Activated gamma-delta T cell (primary cell): ENCODE data around the gene NKG7.
"Not testable (repeated sequence)": the region's sequence is repeated elsewhere in the genome, so short reads cannot be mapped to it uniquely, and the experiment has no call there.

Experiments used
- DNase-seq: peaks from one replicate; lab custom pipeline; 2025; lab: John Stamatoyannopoulos, UW
- total RNA-seq, 2 donors: gene quantifications; one replicate each; lab custom pipeline; 2026; lab: John Stamatoyannopoulos, UW

Gene NKG7, protein sequence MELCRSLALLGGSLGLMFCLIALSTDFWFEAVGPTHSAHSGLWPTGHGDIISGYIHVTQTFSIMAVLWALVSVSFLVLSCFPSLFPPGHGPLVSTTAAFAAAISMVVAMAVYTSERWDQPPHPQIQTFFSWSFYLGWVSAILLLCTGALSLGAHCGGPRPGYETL
- 118 to 278 reads per million in 2 donors for total RNA-seq

DNA sequence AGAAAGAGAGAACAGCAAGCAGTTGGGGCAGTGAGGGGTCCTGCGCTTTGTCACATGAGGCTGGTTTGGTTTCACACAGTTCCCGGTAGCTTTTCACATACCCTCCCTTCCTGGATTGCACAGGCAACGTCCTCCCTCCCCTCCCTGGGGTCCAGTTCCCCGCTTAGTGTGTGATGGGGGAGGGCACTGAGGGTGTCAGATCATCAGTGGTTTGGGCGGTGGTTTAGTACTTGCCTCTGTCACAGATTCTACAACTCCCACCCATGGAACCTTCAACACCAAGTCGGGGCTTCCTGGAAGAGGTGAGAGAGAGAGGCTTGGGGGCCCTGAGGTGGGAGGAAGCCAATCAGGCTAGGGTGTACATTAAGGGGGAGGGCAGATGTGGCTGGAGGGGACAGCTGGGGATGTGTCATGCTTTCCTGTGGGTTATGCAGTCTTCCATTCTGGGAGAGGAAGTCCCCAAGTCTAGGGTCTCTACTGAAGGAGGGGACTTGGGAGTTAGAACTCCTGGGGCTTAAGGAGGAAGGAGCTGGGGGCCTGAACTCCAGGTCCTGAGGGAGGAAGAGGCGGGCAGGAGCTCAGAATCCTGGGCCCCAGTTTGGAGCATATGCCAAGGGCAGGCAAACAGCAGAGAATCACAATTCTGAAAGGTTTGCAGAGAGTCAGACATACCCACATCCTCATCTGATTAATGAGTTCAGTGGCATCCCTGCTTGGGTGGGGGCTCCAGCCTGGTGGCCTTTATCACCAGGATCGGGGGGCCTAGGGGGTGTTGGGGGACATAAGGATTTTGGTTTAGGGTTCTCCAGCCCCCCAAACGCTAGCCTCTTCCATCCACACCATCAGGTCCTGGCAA lies at the start of gene NKG7:
NKG7 (minus strand) TSS at position 6 of the 856 bp plus-strand sequence. CDS start 119 bp downstream, outside the sequence.
- DNase-seq = no peak

- DNase-seq = peak; percentile 59
These were observed 49.6 kb upstream of the NKG7 start for GRCh38 chr19:51422053-51422448.

- no peak for DNase-seq
These were observed 49.0 kb upstream of the NKG7 start for GRCh38 chr19:51421229-51422052.

- DNase-seq = not testable (repeated sequence)
These were observed 48.1 kb upstream of the NKG7 start for GRCh38 chr19:51420511-51420910.

DNA sequence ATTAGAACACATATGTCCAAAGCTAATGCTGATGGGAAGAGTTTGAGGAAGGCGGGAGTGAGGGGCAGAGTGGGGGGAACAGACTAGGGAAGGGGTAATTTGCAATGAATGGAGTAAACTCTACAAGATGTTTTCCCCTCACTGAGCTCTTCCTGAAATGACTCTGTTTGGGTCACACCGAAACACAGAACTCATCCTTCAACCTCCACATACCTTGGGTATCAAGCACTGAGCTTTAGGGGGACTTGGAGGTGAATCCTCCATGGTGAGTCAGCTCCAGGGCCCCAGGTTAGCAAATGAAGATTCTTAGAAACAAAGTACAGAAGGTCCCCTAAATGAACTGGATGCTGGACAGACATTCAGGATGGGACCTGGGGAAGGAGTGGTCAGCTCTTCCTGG lies 46.3 kb upstream of the NKG7 start:
- no peak for DNase-seq

DNA sequence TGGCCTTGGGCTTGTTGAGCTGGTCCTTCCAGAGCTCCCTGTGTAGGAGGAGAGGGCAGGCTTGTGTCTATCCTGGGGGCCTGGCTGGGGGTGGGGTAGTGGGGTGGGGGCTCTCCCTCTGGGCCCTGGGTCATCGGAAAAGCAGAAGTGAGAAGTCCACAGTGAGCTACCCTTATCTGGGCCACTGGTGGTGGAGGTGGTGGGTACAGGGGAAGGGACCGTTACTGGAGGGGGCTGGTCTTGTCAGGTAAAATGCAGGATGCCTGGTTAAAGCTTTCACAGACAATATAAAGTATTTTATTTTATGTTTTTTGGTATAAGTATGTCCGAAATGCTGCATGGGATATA lies 45.3 kb upstream of the NKG7 start:
- DNase-seq = no peak

DNA sequence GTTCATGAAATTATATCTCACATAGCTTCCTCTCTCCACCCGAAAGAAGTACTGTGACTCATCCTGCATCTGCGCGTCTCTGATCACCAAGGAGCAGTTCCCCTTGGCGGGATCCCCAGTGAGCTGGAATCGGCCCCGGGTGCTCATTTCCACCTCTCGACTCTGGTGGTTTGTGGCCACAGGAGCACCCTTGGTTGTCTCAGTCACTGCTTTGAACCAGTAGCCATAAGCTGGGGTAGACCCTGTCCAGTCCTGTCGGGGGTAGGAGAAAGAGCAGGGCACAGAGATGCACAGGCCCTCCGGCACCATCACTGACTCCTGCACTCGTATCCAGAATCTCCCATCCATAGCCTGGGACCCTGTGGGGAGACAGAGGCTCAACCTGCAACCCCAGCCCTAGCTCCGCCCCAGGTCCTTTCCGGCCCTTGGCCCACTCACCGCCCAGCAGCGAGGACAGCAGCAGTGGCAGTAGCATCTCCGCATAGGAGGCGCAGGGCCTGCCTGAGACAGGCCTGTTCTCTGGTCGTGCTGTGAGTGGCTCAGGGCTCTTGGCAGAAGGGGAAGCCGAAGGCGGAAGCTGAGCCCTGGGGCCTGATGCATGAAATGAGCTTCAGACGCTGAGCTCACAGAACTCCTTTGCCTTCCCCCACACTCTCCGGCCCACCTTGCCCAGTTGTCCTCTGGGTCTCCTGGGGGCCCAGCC lies 44.8 kb upstream of the NKG7 start, which contains the start of gene SIGLEC10:
SIGLEC10 (minus strand) TSS at position 536 of the 703 bp plus-strand sequence; CDS start at position 475, 61 bp downstream.
- DNase-seq = no peak

- not testable (repeated sequence) for DNase-seq
These were observed 44.0 kb upstream of the NKG7 start for GRCh38 chr19:51416422-51416821.

GRCh38 chr19:51415187-51415586 lies 42.7 kb upstream of the NKG7 start:
- DNase-seq = no peak

- DNase-seq = no peak
These were observed 38.7 kb upstream of the NKG7 start for GRCh38 chr19:51410950-51411748.

- no peak for DNase-seq
These were observed 35.2 kb upstream of the NKG7 start for GRCh38 chr19:51407511-51408131.

DNA sequence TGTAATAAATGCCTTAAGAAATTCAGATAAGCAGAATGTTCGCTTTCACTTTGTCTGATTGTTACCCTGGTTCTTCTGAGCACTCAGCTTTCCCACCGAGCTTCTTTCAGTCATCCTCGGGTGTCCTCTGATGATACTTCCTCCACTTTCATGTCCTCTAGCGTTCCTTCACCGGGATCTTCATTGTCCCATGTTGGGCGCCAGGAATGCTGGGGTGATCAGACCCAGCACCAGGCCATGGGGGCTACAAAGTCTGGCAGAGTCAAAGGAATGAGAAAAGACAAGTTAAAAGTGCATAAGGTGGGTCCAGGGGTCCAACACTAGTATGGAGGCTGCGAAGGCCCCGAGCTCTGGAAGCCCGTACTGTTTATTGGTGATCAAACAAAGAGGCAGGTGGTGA lies 29.7 kb upstream of the NKG7 start:
- no peak for DNase-seq

- not testable (repeated sequence) for DNase-seq
These were observed 27.5 kb upstream of the NKG7 start for GRCh38 chr19:51399936-51400335.

DNA sequence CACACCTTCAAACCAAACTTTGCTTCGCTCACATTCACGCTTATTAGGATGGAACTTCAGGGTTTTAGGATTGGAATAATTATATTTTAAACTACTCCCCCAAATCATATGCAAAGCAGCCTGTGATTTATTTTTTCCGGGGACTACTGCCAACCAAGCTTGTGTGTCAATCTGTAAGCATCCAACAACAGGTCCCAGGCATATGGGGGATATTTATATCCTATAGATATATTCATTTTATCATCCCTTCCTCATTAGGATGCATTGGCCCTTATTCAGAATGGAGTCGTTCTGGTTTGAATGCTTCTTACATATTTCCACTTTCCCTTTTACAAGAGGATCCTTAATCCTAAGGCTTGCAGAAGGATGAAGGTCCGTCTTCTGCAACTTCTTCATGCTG lies 26.8 kb upstream of the NKG7 start:
- no peak for DNase-seq

GRCh38 chr19:51398096-51398704 lies 25.7 kb upstream of the NKG7 start:
- DNase-seq = no peak

DNA sequence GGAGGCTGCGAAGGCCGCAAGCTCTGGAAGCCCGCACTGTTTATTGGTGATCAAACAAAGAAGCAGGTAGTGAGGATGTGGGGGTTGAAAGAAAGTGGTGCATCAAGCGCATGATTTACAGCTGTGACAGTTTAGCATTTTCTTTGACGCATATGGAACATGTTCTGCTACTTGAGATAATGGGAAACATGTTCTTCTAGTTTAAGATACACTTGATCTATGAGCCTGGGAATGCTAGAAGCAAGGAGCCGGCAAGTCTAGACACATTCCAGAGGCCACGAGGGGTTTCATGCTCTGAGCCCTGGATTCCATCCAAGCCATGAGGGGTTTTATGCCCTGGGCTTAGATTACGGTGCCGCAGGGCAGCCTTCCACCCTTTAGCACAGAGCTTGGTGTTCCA lies 25.0 kb upstream of the NKG7 start:
- not testable (repeated sequence) for DNase-seq

- DNase-seq = no peak
These were observed 23.7 kb upstream of the NKG7 start for GRCh38 chr19:51396175-51396574.

GRCh38 chr19:51394050-51394836 lies 21.8 kb upstream of the NKG7 start:
- DNase-seq = peak; percentile 64

DNA sequence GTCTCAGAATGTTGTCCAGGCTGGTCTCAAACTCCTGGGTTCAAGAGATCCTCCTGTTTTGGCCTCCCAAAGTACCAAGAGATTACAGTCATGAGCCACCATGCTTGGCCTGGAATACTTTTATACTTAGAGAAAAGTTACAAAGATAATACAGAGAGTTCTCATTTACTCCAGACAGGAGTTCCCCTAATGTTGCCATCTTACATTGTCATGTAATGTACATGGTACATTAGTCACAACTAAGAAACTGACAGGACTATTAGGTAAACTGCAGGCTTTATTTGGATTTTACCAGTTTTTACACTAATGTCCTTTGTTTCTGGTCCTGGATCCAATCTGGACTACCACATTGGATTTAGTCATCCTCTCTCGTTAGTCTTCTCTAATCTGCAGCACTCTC lies 20.2 kb upstream of the NKG7 start:
- no peak for DNase-seq
